Measurements from ENCODE around the gene CCDC77. TPM values are rescaled to one million over a fixed set of nuclear protein-coding genes. Genes with fewer than 3 reads are reported as not detected.

CCDC77 gene
- total and polyA plus RNA-seq, 2 donors (not counting 3 experiments of a cell fraction or from before 2014, with no cell fraction given), result 4.1 to 12.9 TPM

- H3K9ac ChIP-seq (replicated peaks; ENCODE audit: extremely low read depth, insufficient read depth, low read length), result no peak overlapping the region
- H3K27me3 ChIP-seq (ENCODE audit: control insufficient read depth in 2 of 2, insufficient read depth in 2 of 2, low read length in 2 of 2), result peaks cover 18 to 23% of the 10 kb centered on the region in 2 experiments
- ChIA-PET POLR2A (no interaction called here), CTCF (interaction anchor here (0.7 to 2.7 kb wide), 4 partner anchors 9 to 499 kb away, joined by 3 to 19 read pairs (median 8); partner anchors contain the start of gene RAD52)
- no peak overlapping the region for H2AFZ ChIP-seq (ENCODE audit: low read depth, low read length)
- H3K27ac ChIP-seq (ENCODE audit: insufficient read depth, low read depth, low read length), result no peak overlapping the region
- FAIRE-seq, result no peak
- no peak overlapping the region for H3K4me3 ChIP-seq (replicated peaks in 1 of 3; ENCODE audit: insufficient read depth in 1 of 3, low read depth in 1 of 3, low read length in 3 of 3)
- TF ChIP-seq POLR2A (IDR thresholded peaks at IDR 0.05; ENCODE audit: low read depth, low read length) (no peak), JUN (IDR thresholded peaks at IDR 0.05; ENCODE audit: borderline replicate concordance, insufficient read depth, insufficient read length, low read depth) (no peak), MAX (IDR thresholded peaks at IDR 0.05; ENCODE audit: insufficient read depth, insufficient read length) (no peak), GATA2 (IDR thresholded peaks at IDR 0.05; ENCODE audit: insufficient read depth, insufficient read length, low read depth, low read length) (no peak), FOS (IDR thresholded peaks at IDR 0.05; ENCODE audit: borderline replicate concordance, insufficient read depth, low read length) (no peak), EZH2 (IDR thresholded peaks at IDR 0.05; ENCODE audit: borderline replicate concordance, low read depth, low read length, severe bottlenecking) (no peak), MYC (IDR thresholded peaks at IDR 0.05; ENCODE audit: low read depth, low read length) (no peak), CTCF (IDR thresholded peaks at IDR 0.05; ENCODE audit: extremely low read depth in 1 of 2, insufficient read depth in 1 of 2, low read depth in 1 of 2, low read length in 2 of 2) (no peak), POLR2AphosphoS5 (IDR thresholded peaks at IDR 0.05; ENCODE audit: insufficient read depth, low read depth, low read length) (no peak)
- intact Hi-C loops (cut with micrococcal nuclease), result no loop called here
- no peaks in the 10 kb centered on the region for H3K4me1 ChIP-seq (ENCODE audit: control insufficient read depth, extremely low read depth, insufficient read depth, low read length)
- no peaks in the 10 kb centered on the region for H3K79me2 ChIP-seq (ENCODE audit: control insufficient read depth, insufficient read depth, low read length)
- H3K9me1 ChIP-seq (replicated peaks; ENCODE audit: control insufficient read depth, extremely low read depth, insufficient read depth, low read length), result no peaks in the 10 kb centered on the region
- no peaks in the 10 kb centered on the region for H3K9me3 ChIP-seq (replicated peaks; ENCODE audit: control insufficient read depth, insufficient read depth, low read length)
- no TSS peak for BruUV-seq (replicated peaks)
- H4K20me1 ChIP-seq (replicated peaks; ENCODE audit: control insufficient read depth, extremely low read depth, insufficient read depth, low read length), result no peaks in the 10 kb centered on the region
- dilution Hi-C loops (cut with MboI; ENCODE audit: extremely low pct_ligation_motif_present, low sequenced_read_pairs), result no loop called here
- H3K4me2 ChIP-seq (ENCODE audit: insufficient read depth, low read length), result no peak overlapping the region
- H3K36me3 ChIP-seq (ENCODE audit: control insufficient read depth in 2 of 2, extremely low read depth in 1 of 2, insufficient read depth in 2 of 2, low read length in 2 of 2), result no peaks in the 10 kb centered on the region
- no peak for DNase-seq (ENCODE audit: low read depth, low spot score)
Measured at GRCh38 chr12:450438-450837, 49.0 kb downstream of the CCDC77 start.
